K562 (cell line): Measurements from ENCODE around the gene NT5C. TPM values are rescaled to one million over a fixed set of nuclear protein-coding genes. Genes with fewer than 3 reads are reported as not detected.

Experiments used
- MED1 ChIP-seq: sonication (generic); formaldehyde crosslinking; IDR thresholded peaks from 2 replicates; pipeline ENCODE4 v1.8.1; 2023; ENCODE audit warnings: missing genetic modification reagents, borderline replicate concordance
- NFIX ChIP-seq: fragments of 250-450 bp; sonication (Bioruptor Pico); IDR thresholded peaks from 2 replicates; pipeline ENCODE4 v1.4.0; 2020; ENCODE audit warnings: low read depth, mild to moderate bottlenecking, moderate library complexity
- NR3C1 ChIP-seq: sonication (generic); formaldehyde crosslinking; IDR thresholded peaks from 2 replicates; pipeline ENCODE4 v1.8.1; 2022; ENCODE audit warnings: missing genetic modification reagents
- POLR2G ChIP-seq: fragments of 200-400 bp; formaldehyde crosslinking; IDR thresholded peaks from 2 replicates; pipeline ENCODE4 v1.6.1; 2017; ENCODE audit warnings: low read depth, mild to moderate bottlenecking, antibody characterized with exemption, low read length, moderate library complexity
- POLR3A ChIP-seq: IDR thresholded peaks from 2 replicates; pipeline ENCODE4 v1.6.1; 2011; ENCODE audit warnings: borderline replicate concordance, mild to moderate bottlenecking, moderate library complexity; ENCODE audit not compliant: insufficient read length, insufficient read depth; ENCODE audit errors: extremely low read depth
- TRIM24 ChIP-seq, 2 experiments: fragments of 450-650 bp; IDR thresholded peaks; 2 replicates each; pipeline ENCODE4 v1.6.1; 2016
- polyA plus RNA-seq, 8 experiments: library from polyadenylated mRNA; depleted of rRNA in 4 of 8; stranded (reverse) in 5 of 8; unstranded in 3 of 8; fragments of >200 nt; fragmentation: Nextera tagmentation in 2 of 8; fragmentation: Illumina TruSeq in 1 of 8; extraction: Ambion mirVana in 2 of 8; extraction: Trizol in 1 of 8; gene quantifications; 2 replicates each; pipeline versions ENCODE4 v1.2.1 to v1.2.3, GENCODE V29; 2011 to 2014; ENCODE audit warnings: inconsistent platforms in 1 of 8, missing spikeins in 1 of 8
- total RNA-seq, 7 experiments: library from RNA; depleted of rRNA in 6 of 7; stranded (reverse); fragments of >200 nt in 6 of 7; fragmentation: Illumina TruSeq in 2 of 7; extraction: Trizol in 2 of 7; gene quantifications; 2 replicates each; pipeline versions ENCODE4 v1.2.1 to v1.2.3, GENCODE V29; 2011 to 2021; ENCODE audit warnings: low replicate concordance in 1 of 7
- TF ChIP-seq, protein P1 (sequence below): fragments of 450-650 bp; IDR thresholded peaks from 2 replicates; pipeline ENCODE4 v1.6.1; 2016; ENCODE audit warnings: low read depth
- TF ChIP-seq, protein P2 (sequence below): fragments of 450-650 bp; IDR thresholded peaks from 2 replicates; pipeline ENCODE4 v1.6.1; 2017; ENCODE audit warnings: antibody characterized with exemption, mild to moderate bottlenecking

NT5C gene
- total and polyA plus RNA-seq, 9 of the 15 experiments (the other 6 are each of a cell fraction or from before 2014, with no cell fraction given) = 2.9 to 205 (median 45.0) TPM

GRCh38 chr17:75135452-75135851 lies 3.9 kb upstream of the NT5C start (continued):
- TF ChIP-seq, protein P1, sequence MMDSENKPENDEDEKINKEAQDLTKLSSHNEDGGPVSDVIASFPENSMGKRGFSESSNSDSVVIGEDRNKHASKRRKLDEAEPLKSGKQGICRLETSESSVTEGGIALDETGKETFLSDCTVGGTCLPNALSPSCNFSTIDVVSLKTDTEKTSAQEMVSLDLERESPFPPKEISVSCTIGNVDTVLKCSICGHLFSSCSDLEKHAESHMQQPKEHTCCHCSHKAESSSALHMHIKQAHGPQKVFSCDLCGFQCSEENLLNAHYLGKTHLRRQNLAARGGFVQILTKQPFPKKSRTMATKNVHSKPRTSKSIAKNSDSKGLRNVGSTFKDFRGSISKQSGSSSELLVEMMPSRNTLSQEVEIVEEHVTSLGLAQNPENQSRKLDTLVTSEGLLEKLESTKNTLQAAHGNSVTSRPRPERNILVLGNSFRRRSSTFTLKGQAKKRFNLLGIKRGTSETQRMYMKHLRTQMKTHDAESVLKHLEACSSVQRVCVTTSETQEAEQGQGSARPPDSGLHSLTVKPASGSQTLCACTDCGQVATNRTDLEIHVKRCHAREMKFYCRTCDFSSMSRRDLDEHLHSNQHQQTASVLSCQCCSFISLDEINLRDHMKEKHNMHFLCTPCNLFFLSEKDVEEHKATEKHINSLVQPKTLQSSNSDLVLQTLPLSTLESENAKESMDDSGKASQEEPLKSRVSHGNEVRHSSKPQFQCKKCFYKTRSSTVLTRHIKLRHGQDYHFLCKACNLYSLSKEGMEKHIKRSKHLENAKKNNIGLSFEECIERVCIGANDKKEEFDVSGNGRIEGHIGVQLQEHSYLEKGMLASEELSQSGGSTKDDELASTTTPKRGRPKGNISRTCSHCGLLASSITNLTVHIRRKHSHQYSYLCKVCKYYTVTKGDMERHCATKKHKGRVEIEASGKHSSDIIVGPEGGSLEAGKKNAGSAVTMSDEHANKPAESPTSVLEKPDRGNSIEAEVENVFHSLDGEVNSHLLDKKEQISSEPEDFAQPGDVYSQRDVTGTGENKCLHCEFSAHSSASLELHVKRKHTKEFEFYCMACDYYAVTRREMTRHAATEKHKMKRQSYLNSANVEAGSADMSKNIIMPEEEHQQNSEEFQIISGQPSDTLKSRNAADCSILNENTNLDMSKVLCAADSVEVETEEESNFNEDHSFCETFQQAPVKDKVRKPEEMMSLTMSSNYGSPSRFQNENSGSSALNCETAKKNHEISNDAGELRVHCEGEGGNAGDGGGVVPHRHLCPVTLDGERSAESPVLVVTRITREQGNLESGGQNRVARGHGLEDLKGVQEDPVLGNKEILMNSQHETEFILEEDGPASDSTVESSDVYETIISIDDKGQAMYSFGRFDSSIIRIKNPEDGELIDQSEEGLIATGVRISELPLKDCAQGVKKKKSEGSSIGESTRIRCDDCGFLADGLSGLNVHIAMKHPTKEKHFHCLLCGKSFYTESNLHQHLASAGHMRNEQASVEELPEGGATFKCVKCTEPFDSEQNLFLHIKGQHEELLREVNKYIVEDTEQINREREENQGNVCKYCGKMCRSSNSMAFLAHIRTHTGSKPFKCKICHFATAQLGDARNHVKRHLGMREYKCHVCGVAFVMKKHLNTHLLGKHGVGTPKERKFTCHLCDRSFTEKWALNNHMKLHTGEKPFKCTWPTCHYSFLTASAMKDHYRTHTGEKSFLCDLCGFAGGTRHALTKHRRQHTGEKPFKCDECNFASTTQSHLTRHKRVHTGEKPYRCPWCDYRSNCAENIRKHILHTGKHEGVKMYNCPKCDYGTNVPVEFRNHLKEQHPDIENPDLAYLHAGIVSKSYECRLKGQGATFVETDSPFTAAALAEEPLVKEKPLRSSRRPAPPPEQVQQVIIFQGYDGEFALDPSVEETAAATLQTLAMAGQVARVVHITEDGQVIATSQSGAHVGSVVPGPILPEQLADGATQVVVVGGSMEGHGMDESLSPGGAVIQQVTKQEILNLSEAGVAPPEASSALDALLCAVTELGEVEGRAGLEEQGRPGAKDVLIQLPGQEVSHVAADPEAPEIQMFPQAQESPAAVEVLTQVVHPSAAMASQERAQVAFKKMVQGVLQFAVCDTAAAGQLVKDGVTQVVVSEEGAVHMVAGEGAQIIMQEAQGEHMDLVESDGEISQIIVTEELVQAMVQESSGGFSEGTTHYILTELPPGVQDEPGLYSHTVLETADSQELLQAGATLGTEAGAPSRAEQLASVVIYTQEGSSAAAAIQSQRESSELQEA = no peak
- TF ChIP-seq TRIM24 (IDR thresholded peaks at IDR 0.05) (no peak), MED1 (no peak), NFIX (CRISPR knock-in tag) (no peak), POLR3A (no peak), NR3C1 (CRISPR knock-in tag) (no peak), POLR2G (no peak)
- TF ChIP-seq, protein P2, sequence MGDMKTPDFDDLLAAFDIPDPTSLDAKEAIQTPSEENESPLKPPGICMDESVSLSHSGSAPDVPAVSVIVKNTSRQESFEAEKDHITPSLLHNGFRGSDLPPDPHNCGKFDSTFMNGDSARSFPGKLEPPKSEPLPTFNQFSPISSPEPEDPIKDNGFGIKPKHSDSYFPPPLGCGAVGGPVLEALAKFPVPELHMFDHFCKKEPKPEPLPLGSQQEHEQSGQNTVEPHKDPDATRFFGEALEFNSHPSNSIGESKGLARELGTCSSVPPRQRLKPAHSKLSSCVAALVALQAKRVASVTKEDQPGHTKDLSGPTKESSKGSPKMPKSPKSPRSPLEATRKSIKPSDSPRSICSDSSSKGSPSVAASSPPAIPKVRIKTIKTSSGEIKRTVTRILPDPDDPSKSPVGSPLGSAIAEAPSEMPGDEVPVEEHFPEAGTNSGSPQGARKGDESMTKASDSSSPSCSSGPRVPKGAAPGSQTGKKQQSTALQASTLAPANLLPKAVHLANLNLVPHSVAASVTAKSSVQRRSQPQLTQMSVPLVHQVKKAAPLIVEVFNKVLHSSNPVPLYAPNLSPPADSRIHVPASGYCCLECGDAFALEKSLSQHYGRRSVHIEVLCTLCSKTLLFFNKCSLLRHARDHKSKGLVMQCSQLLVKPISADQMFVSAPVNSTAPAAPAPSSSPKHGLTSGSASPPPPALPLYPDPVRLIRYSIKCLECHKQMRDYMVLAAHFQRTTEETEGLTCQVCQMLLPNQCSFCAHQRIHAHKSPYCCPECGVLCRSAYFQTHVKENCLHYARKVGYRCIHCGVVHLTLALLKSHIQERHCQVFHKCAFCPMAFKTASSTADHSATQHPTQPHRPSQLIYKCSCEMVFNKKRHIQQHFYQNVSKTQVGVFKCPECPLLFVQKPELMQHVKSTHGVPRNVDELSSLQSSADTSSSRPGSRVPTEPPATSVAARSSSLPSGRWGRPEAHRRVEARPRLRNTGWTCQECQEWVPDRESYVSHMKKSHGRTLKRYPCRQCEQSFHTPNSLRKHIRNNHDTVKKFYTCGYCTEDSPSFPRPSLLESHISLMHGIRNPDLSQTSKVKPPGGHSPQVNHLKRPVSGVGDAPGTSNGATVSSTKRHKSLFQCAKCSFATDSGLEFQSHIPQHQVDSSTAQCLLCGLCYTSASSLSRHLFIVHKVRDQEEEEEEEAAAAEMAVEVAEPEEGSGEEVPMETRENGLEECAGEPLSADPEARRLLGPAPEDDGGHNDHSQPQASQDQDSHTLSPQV = no peak
